Fibroblast of the aortic adventitia (primary cell): ENCODE data around the gene MEGF9. TPM values are rescaled to one million over a fixed set of nuclear protein-coding genes. Genes with fewer than 3 reads are reported as not detected.
"Not testable (repeated sequence)": the region's sequence is repeated elsewhere in the genome, so short reads cannot be mapped to it uniquely, and the experiment has no call there.

Source experiments
- DNase-seq: peaks from one replicate; pipeline ENCODE4 v3.0.0-alpha.2; 2010; ENCODE audit warnings: low read depth
- H3K4me3 ChIP-seq: 2 replicates; pipeline ENCODE4 v1.5.1; 2011; ENCODE audit warnings: low read depth, mild to moderate bottlenecking, control low read depth, low read length, moderate library complexity
- CTCF ChIP-seq: IDR thresholded peaks from 2 replicates; pipeline ENCODE4 v1.5.1; 2011; ENCODE audit warnings: mild to moderate bottlenecking, low read length, control low read depth, inconsistent platforms; ENCODE audit not compliant: insufficient read depth
- total RNA-seq: library from RNA; depleted of rRNA; stranded (reverse); fragments of >200 nt; gene quantifications from 2 replicates; pipeline ENCODE4 v1.2.3, GENCODE V29; 2012; ENCODE audit warnings: low replicate concordance

Gene MEGF9
- total RNA-seq, 1 donor, result 14.1 TPM

- TF ChIP-seq CTCF, result no peak
- no peak overlapping the region for H3K4me3 ChIP-seq
- DNase-seq, result no peak
Measured at GRCh38 chr9:120562861-120563443, 151.3 kb downstream of the MEGF9 start.

GRCh38 chr9:120561709-120562108 lies 152.6 kb downstream of the MEGF9 start:
- DNase-seq, result no peak
- TF ChIP-seq CTCF, result no peak
- H3K4me3 ChIP-seq, result no peak overlapping the region

GRCh38 chr9:120559546-120559945 lies 154.7 kb downstream of the MEGF9 start:
- no peak for TF ChIP-seq CTCF
- no peak for DNase-seq
- H3K4me3 ChIP-seq, result no peak overlapping the region

- DNase-seq, result no peak
- no peak for TF ChIP-seq CTCF
- H3K4me3 ChIP-seq, result no peak overlapping the region
Measured at GRCh38 chr9:120558454-120558853, 155.8 kb downstream of the MEGF9 start.

- no peak overlapping the region for H3K4me3 ChIP-seq
- no peak for DNase-seq
- no peak for TF ChIP-seq CTCF
Measured at GRCh38 chr9:120557205-120557604, 157.1 kb downstream of the MEGF9 start.

GRCh38 chr9:120556775-120557174 lies 157.5 kb downstream of the MEGF9 start:
- no peak overlapping the region for H3K4me3 ChIP-seq
- no peak for TF ChIP-seq CTCF
- DNase-seq, result no peak

- TF ChIP-seq CTCF, result no peak
- no peak for DNase-seq
- no peak overlapping the region for H3K4me3 ChIP-seq
Measured at GRCh38 chr9:120555839-120556238, 158.4 kb downstream of the MEGF9 start.

GRCh38 chr9:120552210-120552704 lies 162.0 kb downstream of the MEGF9 start:
- H3K4me3 ChIP-seq, DNase-seq: not testable (repeated sequence)
